Skeletal muscle satellite cell (primary cell): ENCODE data around the gene COL4A1.

Experiments
- H3K27me3 ChIP-seq: 2 replicates; pipeline ENCODE4 v1.7.0; 2013; ENCODE audit warnings: low read length; ENCODE audit not compliant: control insufficient read depth, insufficient read depth
- H3K36me3 ChIP-seq: 2 replicates; pipeline ENCODE4 v1.7.0; 2013; ENCODE audit warnings: mild to moderate bottlenecking, control low read depth, low read length; ENCODE audit not compliant: insufficient read depth
- H3K4me1 ChIP-seq: 2 replicates; pipeline ENCODE4 v1.7.0; 2013; ENCODE audit warnings: low read length; ENCODE audit not compliant: control insufficient read depth, insufficient read depth
- H3K4me2 ChIP-seq: 2 replicates; pipeline ENCODE4 v1.7.0; 2013; ENCODE audit warnings: mild to moderate bottlenecking, low read length
- H3K4me3 ChIP-seq: 2 replicates; pipeline ENCODE4 v1.7.0; 2013; ENCODE audit warnings: low read length
- H3K9ac ChIP-seq: 2 replicates; pipeline ENCODE4 v1.7.0; 2013; ENCODE audit warnings: mild to moderate bottlenecking, low read depth, low read length, moderate library complexity
- H3K9me3 ChIP-seq: replicated peaks from 2 replicates; pipeline ENCODE4 v1.7.0; 2013; ENCODE audit warnings: mild to moderate bottlenecking, control low read depth, low read length

Gene COL4A1

GRCh38 chr13:110286833-110287819 is 19.8 kb downstream of the COL4A1 start:
- Histone ChIP-seq H3K36me3 (peaks cover 23% of the 10 kb centered on the region), H3K27me3 (no peaks in the 10 kb centered on the region), H3K4me2 (no peak overlapping the region), H3K4me1 (peaks cover 12% of the 10 kb centered on the region), H3K9ac (no peak overlapping the region), H3K9me3 (no peaks in the 10 kb centered on the region), H3K4me3 (no peak overlapping the region)

- no peak overlapping the region for H3K4me2 ChIP-seq
- H3K9ac ChIP-seq: no peak overlapping the region
- no peaks in the 10 kb centered on the region for H3K9me3 ChIP-seq
- H3K27me3 ChIP-seq: no peaks in the 10 kb centered on the region
- peaks cover 23% of the 10 kb centered on the region for H3K36me3 ChIP-seq
- H3K4me1 ChIP-seq: peaks cover 12% of the 10 kb centered on the region
- H3K4me3 ChIP-seq: no peak overlapping the region
These were observed 20.7 kb downstream of the COL4A1 start for GRCh38 chr13:110285991-110286832.

GRCh38 chr13:110284779-110285484 is 22.0 kb downstream of the COL4A1 start:
- H3K9ac ChIP-seq: no peak overlapping the region
- H3K27me3 ChIP-seq: no peaks in the 10 kb centered on the region
- H3K4me2 ChIP-seq: no peak overlapping the region
- H3K4me3 ChIP-seq: no peak overlapping the region
- H3K9me3 ChIP-seq: no peaks in the 10 kb centered on the region
- H3K36me3 ChIP-seq: peaks cover 23% of the 10 kb centered on the region
- H3K4me1 ChIP-seq: peaks cover 24% of the 10 kb centered on the region

- no peaks in the 10 kb centered on the region for H3K9me3 ChIP-seq
- no peak overlapping the region for H3K9ac ChIP-seq
- H3K4me3 ChIP-seq: no peak overlapping the region
- peaks cover 16% of the 10 kb centered on the region for H3K36me3 ChIP-seq
- H3K27me3 ChIP-seq: no peaks in the 10 kb centered on the region
- no peak overlapping the region for H3K4me2 ChIP-seq
- peaks cover 29% of the 10 kb centered on the region for H3K4me1 ChIP-seq
These were observed 23.0 kb downstream of the COL4A1 start for GRCh38 chr13:110283736-110284517.

GRCh38 chr13:110282316-110282841 is 24.6 kb downstream of the COL4A1 start:
- Histone ChIP-seq H3K9ac (no peak overlapping the region), H3K4me3 (no peak overlapping the region), H3K36me3 (peaks cover 16% of the 10 kb centered on the region), H3K9me3 (no peaks in the 10 kb centered on the region), H3K4me1 (peaks cover 29% of the 10 kb centered on the region), H3K4me2 (no peak overlapping the region), H3K27me3 (no peaks in the 10 kb centered on the region)

GRCh38 chr13:110281736-110282135 is 25.2 kb downstream of the COL4A1 start:
- no peak overlapping the region for H3K4me2 ChIP-seq
- H3K36me3 ChIP-seq: peaks cover 16% of the 10 kb centered on the region
- peaks cover 29% of the 10 kb centered on the region for H3K4me1 ChIP-seq
- H3K27me3 ChIP-seq: no peaks in the 10 kb centered on the region
- no peak overlapping the region for H3K4me3 ChIP-seq
- H3K9ac ChIP-seq: no peak overlapping the region
- H3K9me3 ChIP-seq: no peaks in the 10 kb centered on the region

GRCh38 chr13:110280985-110281688 is 25.8 kb downstream of the COL4A1 start:
- Histone ChIP-seq H3K27me3 (no peaks in the 10 kb centered on the region), H3K9ac (no peak overlapping the region), H3K36me3 (peaks cover 15% of the 10 kb centered on the region), H3K4me1 (peaks cover 31% of the 10 kb centered on the region), H3K9me3 (no peaks in the 10 kb centered on the region), H3K4me2 (no peak overlapping the region), H3K4me3 (no peak overlapping the region)

- no peaks in the 10 kb centered on the region for H3K27me3 ChIP-seq
- H3K9ac ChIP-seq: no peak overlapping the region
- H3K4me2 ChIP-seq: peak overlapping the region; percentile 32
- H3K36me3 ChIP-seq: peaks cover 11% of the 10 kb centered on the region
- H3K4me3 ChIP-seq: no peak overlapping the region
- peaks cover 31% of the 10 kb centered on the region for H3K4me1 ChIP-seq
- no peaks in the 10 kb centered on the region for H3K9me3 ChIP-seq
These were observed 26.6 kb downstream of the COL4A1 start for GRCh38 chr13:110280231-110280813.

- no peak overlapping the region for H3K9ac ChIP-seq
- H3K4me2 ChIP-seq: peak overlapping the region; percentile 32
- H3K4me3 ChIP-seq: no peak overlapping the region
- peaks cover 11% of the 10 kb centered on the region for H3K36me3 ChIP-seq
- peaks cover 25% of the 10 kb centered on the region for H3K4me1 ChIP-seq
- H3K9me3 ChIP-seq: no peaks in the 10 kb centered on the region
- H3K27me3 ChIP-seq: no peaks in the 10 kb centered on the region
These were observed 27.3 kb downstream of the COL4A1 start for GRCh38 chr13:110279684-110280083.

- no peak overlapping the region for H3K4me2 ChIP-seq
- H3K4me1 ChIP-seq: peaks cover 23% of the 10 kb centered on the region
These were observed 28.1 kb downstream of the COL4A1 start for GRCh38 chr13:110278859-110279258.

More at GRCh38 chr13:110278859-110279258, 28.1 kb downstream of the COL4A1 start:
- no peaks in the 10 kb centered on the region for H3K9me3 ChIP-seq
- H3K9ac ChIP-seq: no peak overlapping the region
- H3K4me3 ChIP-seq: no peak overlapping the region
- H3K27me3 ChIP-seq: no peaks in the 10 kb centered on the region
- H3K36me3 ChIP-seq: peaks cover 11% of the 10 kb centered on the region
